IPS-NIHi7 (cell line): ENCODE measurements around the gene SPR.

Experiments used
- DNase-seq: peaks from one replicate; pipeline ENCODE4 v3.0.0; 2012; ENCODE audit warnings: mixed read lengths; ENCODE audit errors: extremely low spot score

SPR gene

DNA sequence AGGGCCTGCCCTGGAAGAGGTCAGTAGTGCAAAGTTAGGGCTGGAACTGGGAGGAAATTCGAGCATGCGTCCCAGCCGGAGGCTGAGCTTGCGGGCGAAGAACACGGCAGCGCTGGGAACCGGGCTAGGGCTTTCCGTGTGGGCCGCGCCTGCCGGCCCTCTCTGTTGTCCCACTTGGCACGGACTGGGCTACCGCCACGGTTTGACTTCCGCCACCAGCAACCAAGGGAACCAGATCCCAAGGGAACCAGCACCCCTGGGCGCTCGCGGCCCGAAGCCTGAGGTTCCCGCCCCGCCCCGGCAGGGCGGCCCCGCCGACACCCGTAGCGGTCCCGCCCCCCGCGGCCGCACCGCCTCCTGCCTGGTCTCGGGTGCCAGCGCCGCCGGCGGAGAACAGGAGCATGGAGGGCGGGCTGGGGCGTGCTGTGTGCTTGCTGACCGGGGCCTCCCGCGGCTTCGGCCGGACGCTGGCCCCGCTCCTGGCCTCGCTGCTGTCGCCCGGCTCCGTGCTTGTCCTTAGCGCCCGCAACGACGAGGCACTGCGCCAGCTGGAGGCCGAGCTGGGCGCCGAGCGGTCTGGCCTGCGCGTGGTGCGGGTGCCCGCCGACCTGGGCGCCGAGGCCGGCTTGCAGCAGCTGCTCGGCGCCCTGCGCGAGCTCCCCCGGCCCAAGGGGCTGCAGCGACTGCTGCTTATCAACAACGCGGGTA lies at the start of gene SPR:
SPR (plus strand) TSS at position 377 of the 708 bp plus-strand sequence; CDS start at position 402, 25 bp downstream.
- DNase-seq, result peak; percentile 60

DNA sequence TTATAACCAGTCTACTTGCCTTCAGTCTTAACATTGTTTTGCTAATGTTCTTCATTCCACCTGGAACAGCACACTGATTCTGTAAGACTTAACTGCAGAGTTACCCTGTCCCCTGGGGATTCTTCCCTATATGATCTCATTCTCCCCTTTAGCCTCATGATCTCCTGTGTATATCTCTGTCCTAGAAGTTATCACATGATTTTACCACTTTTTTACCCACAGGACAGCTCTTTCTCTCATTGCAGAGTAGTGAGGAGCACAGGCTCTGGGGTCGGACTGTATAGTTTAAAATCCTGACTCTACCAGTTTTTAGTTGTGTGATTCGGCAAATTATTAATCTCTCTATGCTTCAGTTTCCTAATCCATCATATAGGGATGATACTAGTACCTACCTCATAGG lies 47.1 kb upstream of the SPR start:
- no peak for DNase-seq

DNA sequence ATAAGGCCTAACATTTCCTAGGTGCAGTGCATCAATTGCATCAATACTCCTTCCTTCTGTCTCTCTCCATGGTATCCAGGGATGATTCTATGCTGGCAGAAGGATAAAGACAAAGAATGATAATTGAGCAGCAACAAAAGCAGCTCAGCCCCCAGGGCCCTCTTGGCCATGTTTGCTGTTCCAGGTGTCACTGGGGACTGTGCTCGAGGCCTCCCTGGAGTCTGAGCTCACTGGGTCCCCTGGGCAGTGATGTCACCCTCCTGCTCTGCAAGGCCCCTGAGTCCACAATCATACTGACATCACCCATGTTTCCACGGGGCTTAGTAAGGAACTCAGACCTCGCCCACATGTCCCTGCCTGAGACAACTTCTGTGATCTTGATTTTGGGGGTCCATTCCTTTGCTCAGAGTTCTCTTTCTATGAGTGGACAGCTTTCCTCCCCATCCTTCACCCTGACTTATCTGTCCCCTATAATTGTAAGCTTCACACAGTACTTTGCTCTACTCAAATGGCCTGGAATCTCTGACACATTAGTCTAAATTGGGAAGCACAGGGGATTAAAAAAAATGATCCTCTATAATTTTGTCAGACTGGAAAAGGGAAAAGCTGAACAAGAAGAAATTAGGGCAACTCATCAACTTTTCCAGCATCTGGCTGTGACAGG lies 45.6 kb upstream of the SPR start:
- no peak for DNase-seq

DNA sequence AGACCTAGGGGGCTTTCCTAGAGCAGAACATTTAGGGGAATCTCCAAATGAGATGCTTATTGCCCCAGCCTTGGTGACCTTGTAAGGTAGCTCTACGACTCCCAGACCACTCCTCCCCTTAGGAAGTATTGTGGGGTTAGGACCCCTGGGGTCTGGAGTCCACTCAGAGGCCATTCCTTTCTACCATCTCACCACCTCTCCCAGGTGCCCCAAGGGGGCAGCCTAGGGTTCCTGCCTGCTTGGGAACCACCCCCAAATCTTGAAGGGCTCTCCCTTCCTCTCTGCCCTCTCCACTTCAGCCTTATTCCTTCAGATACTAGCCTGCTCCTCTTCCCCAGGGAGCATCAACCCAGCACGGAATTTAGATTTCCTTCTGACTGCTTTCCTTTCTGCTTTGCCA lies 43.9 kb upstream of the SPR start:
- peak; percentile 31 for DNase-seq

DNA sequence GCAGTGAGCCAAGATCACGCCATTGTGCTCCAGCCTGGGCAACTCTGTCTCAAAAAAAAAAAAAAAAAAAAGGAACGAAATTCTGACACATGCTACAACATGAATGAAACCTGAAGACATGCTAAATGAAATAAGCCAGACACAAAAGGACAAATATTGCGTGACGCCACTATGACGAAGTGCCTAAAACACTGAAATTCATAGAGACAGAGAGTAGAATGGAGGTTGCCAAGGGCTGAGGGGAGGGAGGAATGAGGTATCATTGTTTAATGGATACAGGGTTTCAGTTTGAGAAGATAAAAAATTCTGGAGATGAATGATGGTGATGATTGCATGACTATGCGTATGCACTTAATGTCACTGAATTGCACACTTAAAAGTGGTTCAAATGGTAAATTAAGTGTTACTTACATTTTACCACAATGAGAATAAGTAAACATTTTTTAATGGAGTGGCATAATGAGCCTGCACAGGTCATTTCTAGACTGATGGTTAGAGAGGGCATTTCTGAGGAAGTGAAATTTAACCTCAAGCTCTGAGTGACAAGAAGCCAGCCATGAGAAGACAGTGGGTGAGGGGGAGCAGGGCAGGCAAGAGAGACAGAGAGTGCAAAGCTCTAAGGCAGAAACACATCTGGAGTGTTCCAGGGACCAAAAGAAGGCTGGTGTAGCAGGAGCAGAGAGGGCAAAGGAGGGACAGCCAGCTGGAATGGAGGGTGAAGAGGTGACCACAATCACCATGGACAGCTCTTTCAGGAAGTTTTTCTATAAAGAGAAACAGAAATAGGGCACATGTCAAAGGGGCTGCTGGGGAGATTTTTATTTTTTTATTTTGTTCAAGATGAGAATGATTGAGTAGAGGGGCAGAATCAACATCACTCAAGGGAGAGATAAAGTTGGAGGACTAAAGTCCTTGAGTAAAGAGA lies 40.8 kb upstream of the SPR start:
- no peak for DNase-seq

DNA sequence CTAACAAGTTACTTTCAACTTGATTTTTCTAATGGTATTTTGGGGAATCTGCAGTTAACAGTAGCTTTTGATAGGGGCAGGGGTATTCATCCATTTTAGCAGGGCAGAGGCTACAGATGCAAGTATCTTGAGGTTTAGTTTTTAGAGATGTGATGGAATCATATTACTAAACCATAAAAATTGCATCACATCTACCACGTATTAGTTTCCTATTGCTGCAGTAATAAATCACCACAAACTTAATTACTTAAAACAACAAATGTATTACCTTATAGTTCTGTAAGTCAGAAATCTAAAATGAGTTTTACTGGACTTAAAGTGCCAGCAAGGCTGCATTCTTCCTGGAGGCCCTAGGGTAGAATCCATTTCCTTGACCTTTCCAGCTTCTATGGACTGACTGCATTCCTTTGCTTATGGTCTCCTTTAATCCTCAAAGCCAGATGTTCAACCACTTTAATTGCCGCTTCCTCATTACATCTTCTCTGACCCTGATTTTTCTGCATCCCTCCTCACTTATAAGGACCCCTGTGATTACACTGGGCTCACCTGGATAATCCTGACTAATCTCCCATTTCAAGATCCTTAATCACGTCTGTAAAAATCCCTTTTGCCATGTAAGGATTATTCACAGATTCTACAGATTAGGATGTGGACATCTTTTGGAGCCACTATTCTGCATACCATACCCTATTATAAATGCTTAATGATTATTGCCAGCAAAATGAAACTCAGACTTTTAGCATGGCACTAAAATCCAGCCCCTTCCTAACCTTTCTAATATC lies 39.5 kb upstream of the SPR start:
- no peak for DNase-seq

DNA sequence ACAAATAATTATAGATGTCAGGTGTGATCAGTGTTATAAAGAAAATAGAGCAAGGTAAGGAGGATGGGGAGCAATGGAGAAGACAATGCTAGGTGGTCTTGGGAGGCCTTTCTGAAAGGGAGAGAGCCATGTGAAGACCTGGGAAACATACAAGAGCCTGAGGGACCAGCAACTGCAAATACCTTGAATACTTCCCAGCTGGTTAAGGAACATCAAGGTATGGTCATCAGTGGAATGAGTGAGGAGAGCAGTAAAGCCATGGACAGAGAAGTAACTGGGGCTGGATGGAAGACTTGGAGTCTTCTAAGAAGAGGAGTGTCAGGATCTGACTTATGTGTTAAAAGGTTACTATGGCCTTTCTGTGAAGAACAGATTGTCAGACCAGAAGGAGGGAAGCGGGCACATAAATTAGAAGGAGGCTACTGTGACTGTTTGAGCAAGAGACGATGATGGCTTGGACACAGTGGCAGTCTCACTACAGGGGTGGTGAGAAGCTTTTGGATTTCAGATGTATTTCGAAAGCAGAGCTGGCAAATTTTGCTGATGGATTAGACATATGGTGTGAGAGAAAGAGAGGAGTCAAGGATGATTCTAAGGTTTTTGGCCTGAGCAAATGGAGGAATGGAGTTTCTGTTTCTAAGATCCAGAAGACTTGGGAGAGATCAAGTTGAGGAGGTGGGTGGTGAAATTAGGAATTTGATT lies 38.6 kb upstream of the SPR start:
- no peak for DNase-seq

DNA sequence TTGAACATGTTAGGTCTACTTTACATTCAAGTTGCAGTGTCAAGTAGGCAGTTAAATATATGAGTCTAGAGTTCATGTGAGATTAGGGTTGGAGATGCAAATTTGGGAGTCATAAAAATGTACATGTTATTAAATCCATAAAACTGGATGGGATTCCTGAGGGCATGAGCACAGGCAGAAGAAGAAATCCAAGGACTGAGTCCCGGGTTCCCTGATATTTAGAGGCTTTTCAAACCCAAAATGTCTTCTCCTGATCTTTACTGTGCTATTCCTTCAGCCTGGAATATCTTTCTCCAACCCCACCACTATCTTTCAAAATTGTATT lies 38.1 kb upstream of the SPR start:
- no peak for DNase-seq

DNA sequence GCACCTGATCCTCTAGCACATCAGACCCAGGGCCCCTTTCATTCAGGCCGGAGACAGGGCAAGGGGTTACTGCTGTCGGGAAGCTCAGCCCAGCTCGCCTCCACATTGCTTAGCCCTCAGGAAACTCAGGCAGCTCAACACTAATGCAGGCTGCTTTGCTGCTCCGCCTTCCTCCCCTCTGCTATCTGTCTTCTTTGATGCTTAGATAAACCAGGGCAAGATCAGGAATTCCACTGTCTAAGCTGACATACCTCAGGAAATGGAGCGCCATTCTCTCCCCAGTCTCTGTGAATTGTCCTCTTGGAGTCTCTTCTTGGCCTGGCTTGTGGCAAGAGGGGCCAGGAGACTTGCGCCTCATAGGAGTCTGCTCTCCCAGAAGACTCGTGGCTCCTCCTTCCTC lies 35.9 kb upstream of the SPR start:
- peak; percentile 18 for DNase-seq

DNA sequence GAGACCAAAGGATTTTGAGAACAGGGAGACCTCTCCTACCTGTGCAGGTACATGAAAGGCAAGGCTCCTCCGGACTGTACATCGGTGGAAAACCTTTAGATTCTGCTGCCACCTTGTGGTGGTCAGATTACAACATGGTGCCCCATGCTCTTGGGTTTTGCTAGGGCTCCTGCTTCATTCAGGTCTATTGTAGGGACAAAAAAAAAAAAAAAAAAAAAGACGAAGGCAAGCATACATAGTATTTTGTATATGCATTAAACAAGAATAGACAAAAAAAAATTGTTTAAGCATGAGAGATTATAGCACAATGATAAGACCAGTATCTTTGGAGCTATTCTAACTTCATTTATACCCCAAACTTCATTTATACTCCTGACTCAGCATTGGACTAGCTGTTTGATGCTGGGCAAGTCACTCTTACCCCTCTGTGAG lies 27.4 kb upstream of the SPR start:
- peak; percentile 77 for DNase-seq

DNA sequence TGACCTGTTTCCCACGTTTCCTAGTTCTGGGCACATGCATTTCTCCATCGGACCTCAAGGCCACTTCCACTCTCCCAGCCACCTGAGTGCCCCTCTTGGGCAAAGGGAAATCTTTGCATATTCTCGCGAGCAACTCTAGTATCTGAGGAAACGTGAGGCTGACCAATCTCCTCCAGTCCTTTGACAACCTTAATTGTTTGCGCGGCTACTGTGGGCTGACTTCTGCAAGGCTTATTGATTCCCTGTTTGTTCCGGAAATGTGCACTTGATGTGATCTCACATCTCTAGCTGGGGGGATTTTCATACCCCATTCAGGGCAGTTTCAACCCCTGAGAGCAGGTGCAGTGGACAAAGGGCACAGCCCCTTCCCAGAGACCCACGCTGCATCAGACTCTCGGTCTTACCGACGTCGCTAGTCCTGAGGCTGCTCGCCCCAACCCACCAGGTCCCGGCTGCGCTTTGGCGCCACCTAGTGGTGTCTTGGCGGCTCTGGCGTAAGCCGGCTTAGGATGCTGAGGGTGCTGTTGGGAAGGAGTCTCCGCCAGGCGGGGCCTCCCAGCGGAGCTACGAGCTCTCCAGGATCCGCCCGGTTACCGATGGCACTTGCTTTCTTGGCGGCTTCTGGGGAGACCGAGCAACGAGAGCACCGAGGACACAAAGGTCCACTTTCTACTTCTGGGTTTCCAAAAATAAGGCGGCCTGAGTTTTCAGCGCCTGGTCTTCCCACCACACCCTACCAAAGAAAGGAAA lies 24.8 kb upstream of the SPR start:
- peak; percentile 98 for DNase-seq

DNA sequence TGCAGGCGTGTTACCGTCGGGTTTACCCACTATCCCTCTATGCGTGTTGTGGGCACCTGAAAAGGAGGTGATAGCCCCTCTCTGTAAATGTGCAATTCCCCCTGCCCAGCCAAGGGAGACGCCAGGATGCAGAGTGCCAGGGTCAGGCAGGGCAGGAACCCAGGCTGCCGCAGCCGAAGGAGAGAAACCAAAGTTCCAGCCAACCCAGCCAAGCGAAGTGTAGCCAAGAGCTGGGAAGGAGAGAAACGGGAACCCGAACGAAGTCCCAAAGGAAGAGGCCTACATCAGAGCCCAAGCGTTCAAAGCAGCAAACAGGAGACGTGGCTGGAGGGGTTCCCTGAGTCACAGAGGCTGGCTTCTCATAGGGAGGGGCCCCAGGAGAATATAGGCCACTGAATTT lies 24.2 kb upstream of the SPR start:
- peak; percentile 32 for DNase-seq

DNA sequence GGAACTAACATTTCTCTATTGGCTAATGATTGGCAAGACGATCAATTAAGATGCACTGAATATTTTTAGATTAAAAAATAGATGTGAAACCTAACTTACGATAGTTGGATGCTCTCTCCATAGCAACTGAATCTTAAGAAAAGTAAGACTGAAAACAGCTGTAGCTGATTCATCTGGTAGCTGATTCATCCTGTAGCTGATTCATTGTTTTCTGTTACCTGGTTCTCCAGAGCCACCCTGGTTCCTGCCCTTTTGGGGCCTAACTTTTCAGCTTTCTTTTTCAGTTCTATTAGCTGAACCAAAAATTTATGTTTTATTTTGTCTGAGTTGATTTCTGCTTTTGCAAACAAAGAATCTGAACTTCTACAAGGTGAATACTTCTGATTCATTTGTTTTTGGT lies 22.7 kb upstream of the SPR start:
- no peak for DNase-seq

DNA sequence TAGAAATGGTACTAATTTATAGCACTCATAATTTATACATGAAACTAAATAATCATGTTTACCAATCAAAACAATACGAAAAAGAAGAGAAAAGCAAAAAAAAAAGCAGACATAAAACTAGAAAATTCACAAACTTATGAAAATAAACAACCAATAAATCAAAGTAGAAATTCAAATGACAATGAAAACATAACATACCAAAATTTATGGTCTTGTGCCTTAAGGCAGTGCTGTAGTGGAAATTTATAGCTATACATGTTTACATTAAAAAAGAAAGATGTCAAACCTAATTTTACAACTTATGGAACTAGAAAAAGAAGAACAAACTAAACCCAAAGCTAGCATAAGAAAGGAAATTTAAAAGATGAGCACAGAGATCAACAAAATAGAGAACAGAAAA lies 16.1 kb upstream of the SPR start:
- no peak for DNase-seq

DNA sequence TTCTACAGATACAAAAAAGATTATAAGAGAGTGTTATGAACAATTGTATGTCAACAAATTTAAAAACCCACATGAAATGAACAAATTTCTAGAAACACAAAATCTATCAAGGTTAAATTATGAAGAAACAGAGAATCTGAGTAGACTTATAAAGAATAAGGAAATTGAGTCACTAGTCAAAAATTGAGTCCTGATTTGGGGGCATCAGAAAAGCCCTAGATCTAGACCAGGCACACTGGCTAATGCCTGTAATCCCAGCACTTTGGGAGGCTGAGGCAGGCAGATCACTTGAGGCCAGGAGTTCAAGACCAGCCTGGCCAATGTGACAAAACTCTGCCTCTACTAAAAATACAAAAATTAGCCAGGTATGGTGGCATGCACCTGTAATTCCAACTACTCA lies 15.3 kb upstream of the SPR start:
- no peak for DNase-seq

DNA sequence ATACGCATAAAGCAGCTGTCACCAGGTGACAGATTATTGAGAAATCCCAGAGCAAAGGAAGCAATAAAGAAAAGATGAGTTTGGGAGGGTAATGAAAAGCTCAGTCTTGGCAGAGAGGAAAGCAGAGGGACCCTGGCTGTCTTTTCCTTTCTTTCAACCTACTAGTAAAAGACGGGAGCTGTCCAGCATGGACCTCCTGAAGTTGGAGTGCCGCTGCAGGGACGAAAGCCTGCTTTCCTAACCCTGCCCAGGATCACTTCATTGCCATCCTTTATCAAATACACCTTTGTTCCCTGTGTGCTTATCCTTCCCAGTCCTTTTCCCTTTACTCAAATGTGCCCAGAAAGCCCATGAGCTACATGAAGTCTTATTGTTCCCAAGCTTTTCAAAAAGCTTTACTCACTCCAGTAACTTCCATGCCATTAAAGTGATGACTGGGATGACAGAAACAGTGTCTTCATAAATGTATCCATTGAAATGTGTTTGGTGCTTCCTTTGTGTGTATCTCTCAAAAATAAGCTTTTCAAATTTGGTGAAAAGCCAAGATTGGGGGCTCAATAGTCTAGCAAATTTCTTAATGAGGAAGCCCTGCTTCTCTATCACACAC lies 3.7 kb upstream of the SPR start:
- peak; percentile 82 for DNase-seq

DNA sequence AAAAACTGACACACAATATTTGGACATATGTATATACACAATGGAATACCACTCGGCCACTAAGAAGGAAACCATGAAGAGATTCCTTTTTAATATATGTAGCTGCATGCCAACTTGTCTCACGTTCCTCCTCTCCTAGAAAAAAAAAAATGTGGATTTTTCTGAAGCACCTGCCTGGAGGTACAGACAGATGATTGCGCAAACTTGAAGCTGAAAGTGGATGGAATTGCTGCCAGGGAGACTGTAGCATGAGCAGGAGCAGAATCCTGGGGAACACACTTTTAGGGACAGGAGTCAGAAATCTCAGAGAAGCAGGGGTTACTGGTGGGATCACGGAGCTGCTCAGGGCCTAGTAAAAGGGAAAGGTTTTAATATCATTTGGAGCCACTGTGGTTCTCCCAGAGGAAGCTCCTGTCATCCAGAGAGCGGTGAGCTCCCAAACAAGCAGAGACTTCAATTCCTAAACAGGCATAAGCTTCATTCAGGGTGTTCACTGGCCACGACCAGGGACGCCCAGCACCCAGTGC lies 640 bp upstream of the SPR start:
- no peak for DNase-seq

DNA sequence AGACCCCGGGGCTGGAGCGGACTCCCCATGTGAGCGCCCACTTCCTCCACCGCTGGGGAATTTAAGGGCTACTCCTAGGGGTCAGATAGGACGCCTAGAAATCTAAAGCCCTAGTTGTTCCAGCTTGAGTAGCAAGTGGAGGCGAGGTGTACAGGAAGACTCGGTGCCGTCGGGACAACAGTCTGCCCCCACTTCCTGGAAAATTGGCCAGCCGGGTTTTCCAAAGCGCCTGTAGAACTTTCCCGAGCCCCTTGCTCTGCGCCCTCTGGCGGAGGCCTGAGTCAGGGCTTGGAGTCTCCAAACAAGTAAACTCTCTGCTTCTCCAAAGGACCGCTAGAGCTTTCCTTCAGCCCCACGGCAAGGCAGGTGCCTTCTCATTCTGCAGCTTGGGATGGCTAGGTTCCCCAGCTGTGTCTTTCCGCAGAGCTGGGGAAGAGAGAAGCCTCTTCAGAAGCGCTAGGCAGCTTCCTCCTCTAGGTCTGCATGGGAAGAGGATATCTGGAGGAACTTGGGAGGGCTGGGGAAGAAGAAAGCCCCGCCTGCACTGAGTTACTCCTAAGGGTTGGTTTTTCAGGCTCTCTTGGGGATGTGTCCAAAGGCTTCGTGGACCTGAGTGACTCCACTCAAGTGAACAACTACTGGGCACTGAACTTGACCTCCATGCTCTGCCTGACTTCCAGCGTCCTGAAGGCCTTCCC lies 681 bp downstream of the SPR start:
- peak; percentile 85 for DNase-seq
